GM12878 (cell line): ENCODE results near the gene SLC6A11. TPM values are rescaled to one million over a fixed set of nuclear protein-coding genes. Genes with fewer than 3 reads are reported as not detected.

Experiments
- ATAC-seq: fragments of 200-7000 bp; cut with Tn5 transposase; 3 replicates; pipeline ENCODE4 v1.9.1; 2020; ENCODE audit warnings: mild to moderate bottlenecking, moderate library complexity
- BruUV-seq: library from RNA; stranded (reverse); fragments of 400-500 nt; replicated peaks from 2 replicates; lab custom pipeline; 2021; lab: Mats Ljungman, UMichigan
- CTCF ChIA-PET: fragments of 300-600 bp; sonication (Branson Sonifier 250); formaldehyde crosslinking; extraction: SDS; loops from one replicate; lab custom pipeline; 2021; ENCODE audit warnings: inconsistent platforms; lab: Yijun Ruan, JAX
- POLR2A ChIA-PET: fragments of 350-600 bp; formaldehyde crosslinking; extraction: SDS; loops from one replicate; lab custom pipeline; 2021; ENCODE audit warnings: inconsistent platforms; lab: Charles Lee
- RAD21 ChIA-PET: fragments of 300-600 bp; sonication (Branson Sonifier 250); formaldehyde crosslinking; loops from one replicate; lab custom pipeline; 2023; ENCODE audit warnings: antibody characterized with exemption; ENCODE audit not compliant: unreplicated experiment; lab: Charles Lee
- SMC1A ChIA-PET: fragments of 300-600 bp; sonication (Branson Sonifier 250); formaldehyde crosslinking; loops from one replicate; lab custom pipeline; 2023; ENCODE audit not compliant: unreplicated experiment, uncharacterized antibody; lab: Charles Lee
- DNase-seq: peaks from one replicate; pipeline ENCODE4 v3.0.0-alpha.2; 2011; ENCODE audit warnings: low read depth, low spot score
- FAIRE-seq: peaks from 3 replicates; lab custom pipeline; 2011; peaks lifted over from hg19 to GRCh38; lab: Jason Lieb, UNC
- H2AFZ ChIP-seq: 2 replicates; pipeline ENCODE4 v1.6.0; 2011; ENCODE audit warnings: low read depth, low read length, control low read depth; ENCODE audit not compliant: control insufficient read depth
- H3K27ac ChIP-seq: 2 replicates; pipeline ENCODE4 v1.5.1; 2011; ENCODE audit warnings: control low read depth; ENCODE audit not compliant: control insufficient read depth, insufficient read depth
- H3K27me3 ChIP-seq, 2 experiments: replicated peaks in 1 of 2; 2 replicates each; pipeline versions ENCODE4 v1.6.0 to v1.6.1; 2011; ENCODE audit warnings: low read length in 1 of 2; ENCODE audit not compliant: control insufficient read depth in 2 of 2, insufficient read depth in 2 of 2
- H3K36me3 ChIP-seq, 2 experiments: 2 replicates each; pipeline ENCODE4 v1.5.1; 2011; ENCODE audit warnings: low read length in 1 of 2; ENCODE audit not compliant: control insufficient read depth in 2 of 2, insufficient read depth in 2 of 2
- H3K4me1 ChIP-seq: 2 replicates; pipeline ENCODE4 v1.6.1; 2011; ENCODE audit warnings: mild to moderate bottlenecking, low read length, moderate library complexity, mixed read lengths; ENCODE audit not compliant: control insufficient read depth, insufficient read depth
- H3K4me2 ChIP-seq: 2 replicates; pipeline ENCODE4 v1.6.0; 2011; ENCODE audit warnings: control low read depth; ENCODE audit not compliant: control insufficient read depth, insufficient read depth
- H3K4me3 ChIP-seq: fragments of 200-600 bp; sonication (generic); 2 replicates; pipeline ENCODE4 v1.5.1; 2016
- H3K79me2 ChIP-seq: 2 replicates; pipeline ENCODE4 v1.6.0; 2011; ENCODE audit warnings: low read length; ENCODE audit not compliant: control insufficient read depth, insufficient read depth
- H3K9ac ChIP-seq: 2 replicates; pipeline ENCODE4 v1.8.0; 2011; ENCODE audit warnings: low read length, control low read depth, mixed read lengths; ENCODE audit not compliant: control insufficient read depth, insufficient read depth
- H3K9me3 ChIP-seq: replicated peaks from 3 replicates; pipeline ENCODE4 v1.5.1; 2011; ENCODE audit warnings: mild to moderate bottlenecking, low read length; ENCODE audit not compliant: control insufficient read depth, insufficient read depth
- H4K20me1 ChIP-seq: 2 replicates; pipeline ENCODE4 v1.6.0; 2011; ENCODE audit not compliant: control insufficient read depth, insufficient read depth
- BCL11A ChIP-seq: IDR thresholded peaks from 2 replicates; pipeline ENCODE4 v1.6.1; 2011; ENCODE audit warnings: low read depth, low read length
- BHLHE40 ChIP-seq, 2 experiments: fragments of 450-650 bp in 1 of 2; IDR thresholded peaks; 2 replicates each; pipeline ENCODE4 v1.6.1; 2011 to 2017; ENCODE audit warnings: low read depth in 2 of 2, borderline replicate concordance in 1 of 2, improper control_type of control experiment in 1 of 2, low read length in 1 of 2, mild to moderate bottlenecking in 1 of 2
- CBX3 ChIP-seq: fragments of 200-600 bp; sonication (generic); IDR thresholded peaks from 2 replicates; pipeline ENCODE4 v1.6.1; 2016; ENCODE audit warnings: low read depth, borderline replicate concordance
- CHD4 ChIP-seq: fragments of 200-600 bp; sonication (generic); IDR thresholded peaks from 2 replicates; pipeline ENCODE4 v1.6.1; 2016; ENCODE audit warnings: mild to moderate bottlenecking
- EED ChIP-seq: sonication (generic); IDR thresholded peaks from 2 replicates; pipeline ENCODE4 v1.6.1; 2016; ENCODE audit warnings: antibody characterized with exemption, low read depth
- FOS ChIP-seq: IDR thresholded peaks from 3 replicates; pipeline ENCODE4 v1.6.1; 2011; ENCODE audit warnings: borderline replicate concordance; ENCODE audit not compliant: insufficient read length; ENCODE audit errors: extremely low read depth
- FOXM1 ChIP-seq: IDR thresholded peaks from 2 replicates; pipeline ENCODE4 v1.6.1; 2012; ENCODE audit warnings: low read depth, mild to moderate bottlenecking, inconsistent platforms, low read length, moderate library complexity
- HDAC6 ChIP-seq: fragments of 200-600 bp; sonication (generic); IDR thresholded peaks from one replicate; pipeline ENCODE4 v1.8.0; 2017; ENCODE audit warnings: antibody characterized with exemption; ENCODE audit not compliant: unreplicated experiment
- MTA2 ChIP-seq: fragments of 450-650 bp; IDR thresholded peaks from 2 replicates; pipeline ENCODE4 v1.6.1; 2016; ENCODE audit warnings: low read depth, mild to moderate bottlenecking, moderate library complexity
- PML ChIP-seq: IDR thresholded peaks from 2 replicates; pipeline ENCODE4 v1.6.1; 2012; ENCODE audit warnings: low read length, inconsistent platforms
- USF1 ChIP-seq: IDR thresholded peaks from 2 replicates; pipeline ENCODE4 v1.6.1; 2011; ENCODE audit warnings: borderline replicate concordance, low read depth, mild to moderate bottlenecking, moderate library complexity, mixed read lengths, low read length; ENCODE audit not compliant: insufficient read depth; ENCODE audit errors: extremely low read length
- ZBTB4 ChIP-seq: fragments of 450-650 bp; formaldehyde crosslinking; IDR thresholded peaks from 2 replicates; pipeline ENCODE4 v1.4.0; 2022; ENCODE audit warnings: mild to moderate bottlenecking, moderate library complexity
- ZNF217 ChIP-seq: fragments of 450-650 bp; IDR thresholded peaks from 2 replicates; pipeline ENCODE4 v1.6.1; 2017; ENCODE audit warnings: antibody characterized with exemption, mild to moderate bottlenecking
- ZNF274 ChIP-seq: IDR thresholded peaks from one replicate; pipeline ENCODE4 v1.8.0; 2011; ENCODE audit not compliant: insufficient read length, insufficient read depth
- ZNF622 ChIP-seq: fragments of 450-650 bp; IDR thresholded peaks from 2 replicates; pipeline ENCODE4 v1.6.1; 2017; ENCODE audit warnings: mild to moderate bottlenecking, inconsistent platforms
- ZZZ3 ChIP-seq: IDR thresholded peaks from 2 replicates; pipeline ENCODE4 v1.6.1; 2011; ENCODE audit warnings: low read depth; ENCODE audit not compliant: control insufficient read depth, insufficient read length
- WGBS: methylation state at CpG from one replicate; pipeline ENCODE4 v1.1.6; 2016; ENCODE audit warnings: low lambda C conversion rate; ENCODE audit not compliant: insufficient replicate concordance, insufficient coverage; ENCODE audit errors: missing lambda C conversion rate; 5-methylcytosine and 5-hydroxymethylcytosine counted together
- in situ Hi-C: fragments of 300-500 bp; cut with MboI; formaldehyde crosslinking; loops from 9 replicates; pipeline ENCODE4 v1.14.3; 2018; ENCODE audit warnings: mixed read lengths
- intact Hi-C: fragments of 100-400 bp; cut with micrococcal nuclease; formaldehyde crosslinking; loops from one replicate; pipeline ENCODE4 v1.14.2; 2022; ENCODE audit not compliant: unreplicated experiment
- polyA plus RNA-seq, 11 experiments: library from polyadenylated mRNA; depleted of rRNA in 4 of 11; unstranded in 6 of 11; stranded (reverse) in 5 of 11; fragments of >200 nt; fragmentation: Nextera tagmentation in 4 of 11; fragmentation: Illumina TruSeq in 1 of 11; extraction: Ambion mirVana in 4 of 11; extraction: Trizol in 1 of 11; gene quantifications; 1 replicate in 1 of 11; 2 replicates in 10 of 11; pipeline versions ENCODE4 v1.2.1 to v1.2.3, GENCODE V29; 2011 to 2016; ENCODE audit warnings: inconsistent platforms in 2 of 11, missing spikeins in 2 of 11, low read depth in 1 of 11
- total RNA-seq, 4 experiments: library from RNA; depleted of rRNA in 3 of 4; stranded (reverse); fragments of >200 nt in 3 of 4; fragmentation: Illumina TruSeq in 1 of 4; extraction: Trizol in 1 of 4; gene quantifications; 2 replicates each; pipeline versions ENCODE4 v1.2.1 to v1.2.3, GENCODE V29; 2013 to 2021

SLC6A11 gene
- total and polyA plus RNA-seq, 10 of the 15 experiments (the other 5 are each of a cell fraction or from before 2014, with no cell fraction given) = not detected

- Histone ChIP-seq H3K4me1 (no peaks in the 10 kb centered on the region), H3K9ac (no peak overlapping the region), H3K4me2 (no peak overlapping the region), H3K27me3 (no peaks in the 10 kb centered on the region), H2AFZ (no peak overlapping the region), H3K36me3 (no peaks in the 10 kb centered on the region), H4K20me1 (no peaks in the 10 kb centered on the region), H3K9me3 (no peaks in the 10 kb centered on the region; the same call in 2 of the 3 replicates), H3K4me3 (no peak overlapping the region), H3K27ac (no peak overlapping the region), H3K79me2 (no peaks in the 10 kb centered on the region)
- TF ChIP-seq EED = no peak
- intact Hi-C loops = no loop called here
- in situ Hi-C loops = no loop called here
- ChIA-PET RAD21 (no interaction called here), SMC1A (no interaction called here), CTCF (no interaction called here), POLR2A (no interaction called here)
- ATAC-seq (no peak), DNase-seq (no peak), FAIRE-seq (no peak)
- WGBS = 51% methylated on average over 7 of the region's 7 CpGs
- BruUV-seq = no TSS peak
Observed at GRCh38 chr3:10978956-10979355, 162.9 kb downstream of the SLC6A11 start.

GRCh38 chr3:10980312-10980711 is 164.3 kb downstream of the SLC6A11 start:
- no peak overlapping the region for H3K4me3 ChIP-seq
- H3K27ac ChIP-seq = no peak overlapping the region
- CTCF ChIA-PET = interaction anchor here (0.8 kb wide), 1 partner anchor 22 kb away, joined by 3 read pairs; no protein-coding TSS in a partner anchor
- DNase-seq (no peak), FAIRE-seq (no peak), ATAC-seq (no peak)
- H3K27me3 ChIP-seq = no peaks in the 10 kb centered on the region
- SMC1A ChIA-PET = no interaction called here
- no TSS peak for BruUV-seq
- H3K36me3 ChIP-seq = no peaks in the 10 kb centered on the region
- RAD21 ChIA-PET = no interaction called here
- intact Hi-C loops = no loop called here
- H3K9me3 ChIP-seq = no peaks in the 10 kb centered on the region; the same call in 2 of the 3 replicates
- no peaks in the 10 kb centered on the region for H3K79me2 ChIP-seq
- WGBS = 44% methylated on average over 7 of the region's 7 CpGs
- H3K4me1 ChIP-seq = no peaks in the 10 kb centered on the region
- in situ Hi-C loops = no loop called here
- no peaks in the 10 kb centered on the region for H4K20me1 ChIP-seq
- H2AFZ ChIP-seq = no peak overlapping the region
- H3K4me2 ChIP-seq = no peak overlapping the region
- H3K9ac ChIP-seq = no peak overlapping the region
- POLR2A ChIA-PET = no interaction called here
- no peak for TF ChIP-seq USF1
- TF ChIP-seq PML = no peak
- no peak for TF ChIP-seq CHD4
- TF ChIP-seq ZBTB4 = no peak
- no peak for TF ChIP-seq ZNF274
- TF ChIP-seq ZNF622 = no peak
- no peak for TF ChIP-seq BHLHE40 (IDR thresholded peaks at IDR 0.05; ENCODE audit: borderline replicate concordance in 1 of 2, low read depth in 2 of 2, low read length in 1 of 2)
- no peak for TF ChIP-seq ZNF217
- no peak for TF ChIP-seq ZZZ3
- TF ChIP-seq FOXM1 = no peak
- TF ChIP-seq FOS = no peak
- TF ChIP-seq BCL11A = no peak
- no peak for TF ChIP-seq HDAC6
- TF ChIP-seq MTA2 = no peak
- no peak for TF ChIP-seq CBX3
